ENCODE results near the gene B3GNT9. TPM values are rescaled to one million over a fixed set of nuclear protein-coding genes. Genes with fewer than 3 reads are reported as not detected.

The B3GNT9 gene
- total and polyA plus RNA-seq, 2 of the 8 experiments (the other 6 are each of a cell fraction or from before 2014, with no cell fraction given), result 3.5 to 9.0 TPM

DNA sequence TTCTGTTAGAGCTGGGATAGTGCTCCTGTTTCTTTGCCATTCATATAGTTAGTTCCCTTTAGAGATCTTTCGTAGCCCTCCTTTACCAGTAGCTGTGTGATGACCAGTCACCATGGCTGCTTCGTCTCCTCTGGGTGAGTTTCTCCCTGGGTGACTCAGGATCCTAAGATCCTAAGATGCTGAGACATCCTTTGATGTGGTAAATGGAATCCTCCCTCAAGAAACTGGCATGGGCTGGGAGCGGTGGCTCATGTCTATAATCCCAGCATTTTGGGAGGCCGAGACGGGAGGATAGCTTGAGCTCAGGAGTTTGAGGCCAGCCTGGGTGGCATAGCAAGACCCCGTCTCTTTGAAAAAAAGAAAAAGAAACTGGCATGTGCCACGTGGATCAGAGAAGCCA lies 35.2 kb downstream of the B3GNT9 start:
- Histone ChIP-seq H4K20me1 (replicated peaks in 1 of 2; ENCODE audit: control insufficient read depth in 1 of 2, insufficient read depth in 2 of 2, low read length in 2 of 2) (peaks cover 3 to 9% of the 10 kb centered on the region in 2 experiments), H3K9ac (replicated peaks in 1 of 4; ENCODE audit: extremely low read depth in 1 of 4, low read depth in 3 of 4, low read length in 3 of 4) (no peak overlapping the region), H3K4me2 (ENCODE audit: insufficient read depth in 1 of 2, low read depth in 2 of 2, low read length in 2 of 2) (no peak overlapping the region), H3K18ac (ENCODE audit: extremely low read depth, low read length) (no peak overlapping the region), H3K79me2 (ENCODE audit: control insufficient read depth in 1 of 2, insufficient read depth in 2 of 2, low read length in 2 of 2) (peaks cover 4 to 54% of the 10 kb centered on the region in 2 experiments; a peak in 3 of 4 replicates), H2AK5ac (ENCODE audit: low read depth, low read length) (no peak overlapping the region), H3K4ac (replicated peaks; ENCODE audit: insufficient read length, low read depth, low read length) (no peak overlapping the region), H3K14ac (ENCODE audit: insufficient read length) (no peak overlapping the region), H2BK120ac (replicated peaks; ENCODE audit: low read depth, low read length) (no peak overlapping the region), H2BK12ac (ENCODE audit: low read depth, low read length) (no peak overlapping the region), H4K8ac (ENCODE audit: extremely low read depth, insufficient read depth, low read length) (no peak overlapping the region), H2AFZ (ENCODE audit: low read length) (no peak overlapping the region), H3K27me3 (replicated peaks in 1 of 4; ENCODE audit: control insufficient read depth in 3 of 4, extremely low read depth in 1 of 4, insufficient read depth in 3 of 4, low read length in 3 of 4) (no peaks in the 10 kb centered on the region), H2BK15ac (ENCODE audit: low read length) (no peak overlapping the region), H3K36me3 (ENCODE audit: control insufficient read depth in 2 of 4, insufficient read depth in 4 of 4, low read length in 3 of 4) (peaks cover 0 to 8% (median 2%) of the 10 kb centered on the region in 4 experiments; a peak in 1 of 8 replicates), H3K23ac (ENCODE audit: insufficient read length) (no peak overlapping the region), H3K27ac (ENCODE audit: low read depth, low read length) (no peak overlapping the region), H3K56ac (replicated peaks; ENCODE audit: insufficient read length, low read depth, low read length) (no peak overlapping the region), H3K4me3 (ENCODE audit: extremely low read depth in 1 of 4, insufficient read depth in 2 of 4, low read depth in 3 of 4, low read length in 4 of 4) (no peak overlapping the region), H4K91ac (replicated peaks; ENCODE audit: insufficient read length, low read length) (no peak overlapping the region), H3K79me1 (ENCODE audit: low read depth, low read length) (peaks cover 11% of the 10 kb centered on the region; the same call in 1 of the 2 replicates), H3K9me3 (ENCODE audit: insufficient read depth in 2 of 2, low read depth in 1 of 2, low read length in 1 of 2) (no peaks in the 10 kb centered on the region), H2BK20ac (ENCODE audit: low read length) (no peak overlapping the region), H2BK5ac (ENCODE audit: low read depth, low read length) (no peak overlapping the region), H4K5ac (ENCODE audit: insufficient read length, low read depth, low read length) (no peak overlapping the region), H3K4me1 (replicated peaks in 1 of 4; ENCODE audit: control insufficient read depth in 3 of 4, insufficient read depth in 4 of 4, low read length in 3 of 4) (0 out of 7 replicates have a peak, but pooled peaks cover 0 to 2% (median 0%) of the 10 kb centered on the region in 4 experiments), H3K23me2 (ENCODE audit: low read depth, low read length) (no peaks in the 10 kb centered on the region)
- WGBS, 2 experiments (ENCODE audit: extremely low coverage in 1 of 2, insufficient coverage in 1 of 2, insufficient read length in 1 of 2, insufficient replicate concordance in 2 of 2, low coverage in 1 of 2, low lambda C conversion rate in 2 of 2, missing lambda C conversion rate in 1 of 2), result 91% methylated on average over 7 of the region's 7 CpGs; no CpG with 5 or more reads in 1 of the 2 experiments
- CTCF ChIA-PET (ENCODE audit: partially characterized antibody), result interaction anchor here (0.8 to 3.6 kb wide), 13 partner anchors 9 to 206 kb away, joined by 3 to 22 read pairs (median 3); partner anchors contain the start of genes B3GNT9, FBXL8 and TRADD
- DNase-seq (ENCODE audit: low read depth in 1 of 2, low spot score in 2 of 2) (no peak), FAIRE-seq (no peak)
- POLR2A ChIA-PET (ENCODE audit: partially characterized antibody), result no interaction called here
- TF ChIP-seq ATF3 (IDR thresholded peaks at IDR 0.05; ENCODE audit: insufficient read depth, low read depth, low read length) (no peak), NRF1 (IDR thresholded peaks at IDR 0.05; ENCODE audit: low read depth, low read length) (no peak), KDM4A (IDR thresholded peaks at IDR 0.05; ENCODE audit: low read depth, low read length, severe bottlenecking) (no peak), TAF7 (optimal IDR thresholded peaks at IDR 0.05; ENCODE audit: borderline replicate concordance, low read depth, low read length) (no peak), EP300 (IDR thresholded peaks at IDR 0.05; ENCODE audit: borderline replicate concordance in 1 of 2, low read depth in 2 of 2, low read length in 2 of 2) (no peak), EGR1 (IDR thresholded peaks at IDR 0.05; ENCODE audit: borderline replicate concordance, low read depth, low read length) (no peak), CREB1 (IDR thresholded peaks at IDR 0.05) (no peak), RFX5 (IDR thresholded peaks at IDR 0.05; ENCODE audit: borderline replicate concordance, low read depth, low read length) (no peak), GABPA (IDR thresholded peaks at IDR 0.05; ENCODE audit: borderline replicate concordance, insufficient read depth, low read length) (no peak), CEBPB (IDR thresholded peaks at IDR 0.05; ENCODE audit: low read depth, low read length) (no peak), SAP30 (IDR thresholded peaks at IDR 0.05; ENCODE audit: insufficient read depth, insufficient replicate concordance, low read length) (no peak), CBX8 (IDR thresholded peaks at IDR 0.05; ENCODE audit: borderline replicate concordance, low read depth, low read length) (no peak), HDAC6 (IDR thresholded peaks at IDR 0.05; ENCODE audit: low read depth, low read length) (no peak), SP2 (IDR thresholded peaks at IDR 0.05; ENCODE audit: low read length) (no peak)
